Calu3 (cell line): Measurements from ENCODE around the gene OBSCN. TPM values are rescaled to one million over a fixed set of nuclear protein-coding genes. Genes with fewer than 3 reads are reported as not detected.

ENCODE experiments used
- BruUV-seq: library from RNA; stranded (reverse); fragments of 400-500 nt; replicated peaks from 2 replicates; lab custom pipeline; 2021; lab: Mats Ljungman, UMichigan
- CTCF ChIA-PET: fragments of 300-600 bp; sonication (Branson Sonifier 250); formaldehyde crosslinking; loops from one replicate; lab custom pipeline; 2022; ENCODE audit warnings: antibody characterized with exemption; lab: Charles Lee
- DNase-seq: peaks from one replicate; pipeline ENCODE4 v3.0.0; 2022
- H3K27ac Mint-ChIP-seq: one replicate; pipeline ENCODE4 v1.8.0; 2022; ENCODE audit warnings: mixed read lengths; ENCODE audit not compliant: unreplicated experiment
- H3K27me3 Mint-ChIP-seq: one replicate; pipeline ENCODE4 v1.8.0; 2022; ENCODE audit warnings: mixed read lengths; ENCODE audit not compliant: unreplicated experiment
- H3K36me3 Mint-ChIP-seq: one replicate; pipeline ENCODE4 v1.8.0; 2022; ENCODE audit warnings: mild to moderate bottlenecking, moderate library complexity, mixed read lengths; ENCODE audit not compliant: insufficient read depth, unreplicated experiment
- H3K4me1 Mint-ChIP-seq: one replicate; pipeline ENCODE4 v1.8.0; 2022; ENCODE audit warnings: mild to moderate bottlenecking, low read depth, mixed read lengths; ENCODE audit not compliant: unreplicated experiment
- H3K4me3 Mint-ChIP-seq: one replicate; pipeline ENCODE4 v1.8.0; 2022; ENCODE audit warnings: mild to moderate bottlenecking, low read depth, moderate library complexity, mixed read lengths; ENCODE audit not compliant: unreplicated experiment
- H3K9me3 Mint-ChIP-seq: one replicate; pipeline ENCODE4 v1.8.0; 2022; ENCODE audit warnings: low read depth, mixed read lengths; ENCODE audit not compliant: unreplicated experiment
- intact Hi-C: fragments of 100-400 bp; cut with micrococcal nuclease; formaldehyde crosslinking; loops from one replicate; pipeline ENCODE4 v1.10.0; 2022; ENCODE audit not compliant: unreplicated experiment
- total RNA-seq: library from RNA; stranded (reverse); gene quantifications from 2 replicates; pipeline ENCODE4 v1.2.3, GENCODE V29; 2022
- TF ChIP-seq, protein P1 (sequence below): fragments of 200-600 bp; IDR thresholded peaks from one replicate; pipeline ENCODE4 v1.8.0; 2022; ENCODE audit warnings: antibody characterized with exemption; ENCODE audit not compliant: unreplicated experiment

Gene OBSCN
- total RNA-seq, 1 experiment from 2014 or later, result 19.5 TPM

DNA sequence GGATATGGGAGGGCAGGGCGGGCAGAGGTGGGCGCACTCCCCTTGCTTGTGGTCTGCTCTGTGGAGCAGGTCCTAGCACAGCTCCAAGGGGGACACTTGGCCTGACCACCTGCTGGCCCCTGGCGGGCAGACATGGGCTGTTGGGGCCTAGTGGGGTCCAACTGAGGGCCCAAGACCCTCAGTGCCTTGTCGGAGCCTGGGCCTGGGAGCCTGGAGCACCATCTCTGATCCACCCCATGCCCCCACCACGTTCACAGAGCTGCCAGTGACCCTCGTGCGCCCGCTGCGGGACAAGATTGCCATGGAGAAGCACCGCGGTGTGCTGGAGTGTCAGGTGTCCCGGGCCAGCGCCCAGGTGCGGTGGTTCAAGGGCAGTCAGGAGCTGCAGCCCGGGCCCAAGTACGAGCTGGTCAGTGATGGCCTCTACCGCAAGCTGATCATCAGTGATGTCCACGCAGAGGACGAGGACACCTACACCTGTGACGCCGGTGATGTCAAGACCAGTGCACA, 70.6 kb downstream of the OBSCN start:
- CTCF ChIA-PET, result no interaction called here
- no peaks in the 10 kb centered on the region for H3K4me1 Mint-ChIP-seq
- no peaks in the 10 kb centered on the region for H3K27me3 Mint-ChIP-seq
- DNase-seq, result no peak
- intact Hi-C loops, result no loop called here
- H3K36me3 Mint-ChIP-seq, result no peaks in the 10 kb centered on the region
- TF ChIP-seq, protein P1, sequence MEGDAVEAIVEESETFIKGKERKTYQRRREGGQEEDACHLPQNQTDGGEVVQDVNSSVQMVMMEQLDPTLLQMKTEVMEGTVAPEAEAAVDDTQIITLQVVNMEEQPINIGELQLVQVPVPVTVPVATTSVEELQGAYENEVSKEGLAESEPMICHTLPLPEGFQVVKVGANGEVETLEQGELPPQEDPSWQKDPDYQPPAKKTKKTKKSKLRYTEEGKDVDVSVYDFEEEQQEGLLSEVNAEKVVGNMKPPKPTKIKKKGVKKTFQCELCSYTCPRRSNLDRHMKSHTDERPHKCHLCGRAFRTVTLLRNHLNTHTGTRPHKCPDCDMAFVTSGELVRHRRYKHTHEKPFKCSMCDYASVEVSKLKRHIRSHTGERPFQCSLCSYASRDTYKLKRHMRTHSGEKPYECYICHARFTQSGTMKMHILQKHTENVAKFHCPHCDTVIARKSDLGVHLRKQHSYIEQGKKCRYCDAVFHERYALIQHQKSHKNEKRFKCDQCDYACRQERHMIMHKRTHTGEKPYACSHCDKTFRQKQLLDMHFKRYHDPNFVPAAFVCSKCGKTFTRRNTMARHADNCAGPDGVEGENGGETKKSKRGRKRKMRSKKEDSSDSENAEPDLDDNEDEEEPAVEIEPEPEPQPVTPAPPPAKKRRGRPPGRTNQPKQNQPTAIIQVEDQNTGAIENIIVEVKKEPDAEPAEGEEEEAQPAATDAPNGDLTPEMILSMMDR, result no peak
- H3K27ac Mint-ChIP-seq, result no peak overlapping the region
- BruUV-seq, result no TSS peak
- H3K9me3 Mint-ChIP-seq, result no peaks in the 10 kb centered on the region
- no peak overlapping the region for H3K4me3 Mint-ChIP-seq

DNA sequence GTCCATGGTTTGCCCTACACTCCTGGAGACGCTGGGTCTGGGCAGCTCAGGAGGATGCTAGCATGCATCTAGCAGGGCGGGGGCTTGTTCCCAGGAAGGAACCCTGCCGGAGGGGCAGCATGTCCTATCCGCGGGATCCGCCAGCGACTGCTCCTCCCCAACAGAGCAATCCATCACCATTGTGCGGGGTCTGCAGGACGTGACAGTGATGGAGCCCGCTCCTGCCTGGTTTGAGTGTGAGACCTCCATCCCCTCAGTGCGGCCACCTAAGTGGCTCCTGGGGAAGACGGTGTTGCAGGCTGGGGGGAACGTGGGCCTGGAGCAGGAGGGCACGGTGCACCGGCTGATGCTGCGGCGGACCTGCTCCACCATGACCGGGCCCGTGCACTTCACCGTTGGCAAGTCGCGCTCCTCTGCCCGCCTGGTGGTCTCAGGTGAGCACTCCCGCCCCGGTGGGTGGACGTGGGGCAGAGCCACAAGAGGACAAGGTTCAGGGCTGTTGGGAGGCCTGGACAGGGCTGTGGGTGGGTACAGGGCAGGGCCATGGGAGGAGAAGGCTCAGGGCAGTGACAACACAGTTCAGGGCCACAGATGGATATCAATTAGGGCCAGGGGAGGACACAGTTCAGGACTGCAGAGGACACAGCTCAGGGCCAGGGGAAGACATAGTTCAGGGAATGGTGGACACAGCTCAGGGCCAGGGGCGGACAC, 71.3 kb downstream of the OBSCN start:
- no TSS peak for BruUV-seq
- intact Hi-C loops, result no loop called here
- Mint-ChIP-seq H3K36me3 (no peaks in the 10 kb centered on the region), H3K4me1 (no peaks in the 10 kb centered on the region), H3K27ac (no peak overlapping the region), H3K4me3 (no peak overlapping the region), H3K27me3 (no peaks in the 10 kb centered on the region), H3K9me3 (no peaks in the 10 kb centered on the region)
- CTCF ChIA-PET, result no interaction called here
- TF ChIP-seq, protein P1, result no peak
- no peak for DNase-seq

DNA sequence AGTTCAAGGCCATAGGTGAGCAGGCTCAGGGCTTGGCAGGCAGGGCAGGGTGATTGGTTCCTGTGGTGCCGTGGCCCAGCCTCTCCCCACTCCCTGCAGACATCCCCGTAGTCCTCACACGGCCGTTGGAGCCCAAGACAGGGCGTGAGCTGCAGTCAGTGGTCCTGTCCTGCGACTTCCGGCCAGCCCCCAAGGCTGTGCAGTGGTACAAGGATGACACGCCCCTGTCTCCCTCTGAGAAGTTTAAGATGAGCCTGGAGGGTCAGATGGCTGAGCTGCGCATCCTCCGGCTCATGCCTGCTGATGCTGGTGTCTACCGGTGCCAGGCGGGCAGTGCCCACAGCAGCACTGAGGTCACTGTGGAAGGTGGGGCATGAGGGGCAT, 71.9 kb downstream of the OBSCN start:
- TF ChIP-seq, protein P1, result no peak
- Mint-ChIP-seq H3K27ac (no peak overlapping the region), H3K4me1 (no peaks in the 10 kb centered on the region), H3K4me3 (no peak overlapping the region), H3K9me3 (no peaks in the 10 kb centered on the region), H3K36me3 (no peaks in the 10 kb centered on the region), H3K27me3 (no peaks in the 10 kb centered on the region)
- CTCF ChIA-PET, result no interaction called here
- intact Hi-C loops, result no loop called here
- BruUV-seq, result no TSS peak
- DNase-seq, result no peak

DNA sequence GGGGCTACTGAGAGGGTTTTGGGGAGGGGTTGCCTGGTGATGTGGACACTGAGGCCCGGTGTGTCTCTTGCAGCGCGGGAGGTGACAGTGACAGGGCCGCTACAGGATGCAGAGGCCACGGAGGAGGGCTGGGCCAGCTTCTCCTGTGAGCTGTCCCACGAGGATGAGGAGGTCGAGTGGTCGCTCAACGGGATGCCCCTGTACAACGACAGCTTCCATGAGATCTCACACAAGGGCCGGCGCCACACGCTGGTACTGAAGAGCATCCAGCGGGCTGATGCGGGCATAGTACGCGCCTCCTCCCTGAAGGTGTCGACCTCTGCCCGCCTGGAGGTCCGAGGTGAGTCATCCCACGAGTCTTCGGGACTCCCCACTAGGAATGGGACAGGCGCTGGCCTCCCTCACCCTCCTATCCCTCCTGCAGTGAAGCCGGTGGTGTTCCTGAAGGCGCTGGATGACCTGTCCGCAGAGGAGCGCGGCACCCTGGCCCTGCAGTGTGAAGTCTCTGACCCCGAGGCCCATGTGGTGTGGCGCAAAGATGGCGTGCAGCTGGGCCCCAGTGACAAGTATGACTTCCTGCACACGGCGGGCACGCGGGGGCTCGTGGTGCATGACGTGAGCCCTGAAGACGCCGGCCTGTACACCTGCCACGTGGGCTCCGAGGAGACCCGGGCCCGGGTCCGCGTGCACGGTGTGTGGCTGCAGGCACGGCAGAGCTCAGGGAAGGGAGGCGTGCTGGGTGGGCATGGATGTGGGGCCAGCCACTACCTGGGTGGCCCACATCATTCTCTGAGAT, 72.5 kb downstream of the OBSCN start:
- intact Hi-C loops, result no loop called here
- Mint-ChIP-seq H3K36me3 (no peaks in the 10 kb centered on the region), H3K27me3 (no peaks in the 10 kb centered on the region), H3K27ac (no peak overlapping the region), H3K4me3 (no peak overlapping the region), H3K4me1 (no peaks in the 10 kb centered on the region), H3K9me3 (no peaks in the 10 kb centered on the region)
- TF ChIP-seq, protein P1, result no peak
- DNase-seq, result no peak
- BruUV-seq, result no TSS peak
- CTCF ChIA-PET, result no interaction called here
